Tongue (tissue), 2 donors: ENCODE results near the gene THRB. TPM values are rescaled to one million over a fixed set of nuclear protein-coding genes. Genes with fewer than 3 reads are reported as not detected.

Experiments used
- DNase-seq: peaks from one replicate; pipeline ENCODE4 v3.0.0-alpha.2; 2015
- total RNA-seq: library from RNA; depleted of rRNA; stranded (reverse); fragments of >200 nt; gene quantifications from one replicate; pipeline ENCODE4 v1.2.3, GENCODE V29; 2014

Gene THRB
- total RNA-seq, 1 donor from 2014 or later: 3.4 TPM

DNA sequence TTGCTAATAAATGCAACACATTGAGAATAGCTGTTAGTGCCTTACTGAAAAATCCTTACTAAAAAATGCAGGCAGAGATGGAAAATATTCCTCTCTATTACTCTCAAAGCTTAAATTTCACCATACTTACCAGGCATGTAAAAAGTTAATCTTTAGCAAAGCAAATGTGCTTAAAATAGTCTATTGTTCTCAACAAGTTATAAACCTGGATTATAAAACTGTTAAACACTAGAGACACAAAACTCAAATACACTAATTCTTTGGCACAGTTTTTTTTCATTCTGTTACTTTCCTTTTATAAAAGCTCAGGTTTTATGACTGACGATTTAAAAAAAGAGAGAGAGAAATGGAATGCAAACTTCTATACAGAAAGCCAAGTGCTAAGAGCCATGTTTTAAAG, 119.8 kb downstream of the THRB start:
- no peak for DNase-seq

DNA sequence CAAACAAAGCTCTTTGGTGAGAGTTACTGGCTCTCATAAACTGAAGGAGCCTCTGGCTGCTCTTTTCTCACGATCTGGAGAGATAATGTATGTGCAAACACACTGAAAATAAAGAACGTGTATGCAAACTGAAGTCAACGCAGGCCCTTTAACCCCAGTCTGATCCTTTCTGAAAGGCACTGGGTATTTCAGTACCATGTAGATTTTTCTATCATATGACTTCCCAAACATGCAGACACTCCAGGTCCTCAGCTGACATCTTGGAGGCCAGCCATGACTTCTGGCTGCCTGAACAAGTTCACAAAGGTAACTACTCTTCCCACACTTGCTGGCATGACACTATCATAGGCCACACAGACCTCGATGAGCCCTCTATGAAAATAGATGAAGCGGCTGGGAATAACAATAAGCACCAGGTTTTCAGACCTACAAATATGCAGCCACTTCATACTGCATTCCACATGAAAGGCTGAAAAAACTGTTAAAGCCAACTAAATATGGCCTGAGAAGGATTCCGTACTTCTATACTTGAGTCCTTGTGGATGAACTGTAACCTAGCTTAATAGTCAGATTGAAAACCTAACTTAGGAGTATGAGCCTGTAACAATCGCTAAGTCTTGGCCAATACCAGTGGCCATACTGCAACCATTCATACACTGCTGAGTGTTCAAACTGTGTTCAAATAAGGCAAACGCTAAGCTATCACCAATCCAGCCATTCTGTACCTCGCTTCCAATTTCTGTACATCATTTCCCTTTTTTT, 121.3 kb downstream of the THRB start:
- DNase-seq: no peak

- no peak for DNase-seq
These were observed 122.0 kb downstream of the THRB start for GRCh38 chr3:24372559-24373197.

- no peak for DNase-seq
These were observed 124.1 kb downstream of the THRB start for GRCh38 chr3:24370352-24371090.

DNA sequence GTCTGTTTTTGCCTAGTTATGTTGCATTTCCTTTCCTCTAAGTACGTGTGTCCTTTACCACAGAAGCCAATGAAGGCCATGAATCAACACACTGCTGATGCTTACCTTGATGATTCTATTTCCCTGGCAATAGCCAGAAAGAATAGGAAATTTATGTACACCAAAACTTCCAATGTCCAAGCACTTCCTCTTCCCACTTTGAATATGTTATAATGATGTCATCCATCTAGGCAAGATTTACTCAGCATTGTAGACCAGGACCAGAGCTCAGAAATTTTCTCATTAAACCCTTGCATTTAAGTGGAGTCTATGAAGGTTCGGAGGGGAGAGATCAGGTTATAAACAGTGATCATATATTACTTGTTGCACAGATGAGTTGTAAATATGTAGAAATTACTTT, 126.0 kb downstream of the THRB start:
- DNase-seq: no peak

- DNase-seq: no peak
These were observed 126.9 kb downstream of the THRB start for GRCh38 chr3:24367664-24368264.

GRCh38 chr3:24367216-24367615, 127.4 kb downstream of the THRB start:
- no peak for DNase-seq

DNA sequence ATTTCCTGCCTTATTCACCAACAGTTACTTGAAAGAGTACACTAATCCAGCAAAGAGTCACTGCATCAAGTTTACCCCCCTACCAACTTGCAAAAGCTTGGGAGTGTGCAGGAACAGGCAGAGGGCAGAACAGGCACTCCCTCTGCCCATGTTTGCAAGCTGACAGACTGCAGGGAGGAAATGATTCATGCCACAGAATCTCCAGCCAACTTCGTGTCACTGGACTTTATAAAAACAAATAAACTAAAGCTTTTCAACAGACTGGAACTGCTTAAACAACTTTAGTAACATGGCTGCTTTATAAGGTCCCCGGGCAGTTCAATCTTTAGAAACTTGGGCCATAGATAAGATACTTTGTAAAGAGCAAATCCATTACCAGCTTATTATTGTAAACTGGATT, 129.5 kb downstream of the THRB start:
- DNase-seq: peak; percentile 52

GRCh38 chr3:24364359-24364758, 130.3 kb downstream of the THRB start:
- DNase-seq: no peak

DNA sequence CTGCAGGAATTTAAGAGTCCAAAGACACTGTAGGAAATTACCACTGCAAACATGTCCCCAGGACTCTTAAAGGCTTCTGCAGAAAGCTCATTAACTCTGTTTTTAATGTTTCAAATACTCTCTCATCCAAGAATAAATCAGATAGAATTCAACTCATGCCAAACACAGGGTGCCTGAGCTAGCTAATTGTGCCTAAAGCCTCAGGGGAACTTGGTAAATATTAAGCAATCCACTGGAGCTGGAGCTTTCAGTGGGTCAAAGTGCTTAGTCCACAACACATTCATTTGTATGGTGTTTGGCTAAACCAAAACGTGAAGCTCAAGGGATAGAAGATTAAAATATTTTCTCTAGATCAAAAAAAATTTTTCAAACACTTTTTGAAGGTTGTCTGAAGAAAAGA, 131.4 kb downstream of the THRB start:
- DNase-seq: no peak

DNA sequence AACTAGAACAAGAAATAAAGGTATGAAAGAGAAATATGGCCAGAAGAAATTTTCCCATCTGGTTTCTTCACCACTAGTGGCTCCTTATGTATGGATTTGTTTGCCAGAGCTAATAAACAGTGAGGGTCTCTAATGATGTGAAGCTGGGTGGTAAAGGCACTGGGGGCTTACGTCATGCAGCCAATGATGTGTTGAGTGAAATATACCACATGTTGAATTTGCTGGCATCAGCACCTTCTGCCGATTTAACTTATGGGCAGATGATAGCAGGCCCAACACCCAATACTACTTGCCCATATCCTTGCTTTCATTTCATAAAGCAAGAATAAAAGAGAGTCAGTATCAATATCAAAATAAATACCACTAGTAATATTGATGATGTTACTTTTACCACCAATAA, 133.0 kb downstream of the THRB start:
- DNase-seq: no peak

- no peak for DNase-seq
These were observed 133.7 kb downstream of the THRB start for GRCh38 chr3:24360957-24361356.

DNA sequence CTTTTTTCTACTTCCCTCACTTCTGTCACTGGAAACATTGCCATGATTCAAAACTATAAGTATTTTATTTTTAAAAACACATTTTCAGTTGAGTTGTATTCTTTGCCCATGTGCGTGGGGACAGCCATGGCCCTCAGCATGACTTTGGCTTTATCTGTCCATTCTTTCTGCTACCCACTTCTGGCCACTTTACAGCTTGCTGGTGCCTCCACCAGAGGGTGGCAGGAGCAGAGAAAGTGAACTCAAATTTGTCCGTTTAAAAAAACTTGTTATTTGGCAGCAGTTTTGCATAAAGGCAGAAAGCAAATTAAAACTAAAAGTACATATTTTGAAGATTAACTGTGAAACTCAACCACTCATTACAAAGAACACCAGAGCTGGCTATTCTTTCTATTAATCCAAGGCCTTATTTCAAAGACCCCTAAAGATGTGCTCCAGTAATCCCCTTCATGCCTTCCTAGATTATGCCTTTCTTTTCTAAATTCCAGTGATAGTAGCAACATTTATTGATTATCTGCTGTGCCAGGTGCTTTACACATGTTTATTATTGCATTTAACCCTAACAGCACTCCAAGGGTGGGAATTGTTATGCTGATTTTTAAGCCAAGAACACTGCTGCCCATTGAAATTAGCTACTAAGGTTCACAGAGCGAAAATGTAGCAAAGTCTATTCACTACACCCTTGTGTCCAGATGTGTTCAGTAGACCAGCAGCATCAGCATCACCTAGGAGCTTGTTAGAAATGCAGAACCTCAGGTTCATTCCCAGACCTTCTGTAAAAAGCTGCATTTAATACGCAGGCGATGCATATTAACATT, 134.8 kb downstream of the THRB start:
- no peak for DNase-seq

DNA sequence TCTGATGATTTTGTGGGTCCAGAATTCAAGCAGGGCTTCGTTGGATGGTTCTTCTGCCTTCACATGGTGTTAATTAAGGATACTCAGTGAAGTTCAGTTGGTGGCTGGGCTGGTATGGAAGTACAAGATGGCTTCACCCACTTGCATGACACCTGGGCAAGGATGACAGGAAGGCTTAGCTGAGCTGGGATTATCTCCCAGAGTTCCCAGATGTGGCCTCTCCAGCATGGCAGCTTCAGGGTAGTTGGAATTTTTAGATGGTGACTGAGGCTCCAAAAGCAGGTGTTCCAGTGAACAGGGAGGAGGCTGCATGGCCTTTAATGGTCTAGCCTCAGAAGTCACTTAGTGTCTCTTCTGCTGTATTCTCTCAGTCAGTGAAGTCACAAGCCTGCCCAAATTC, 135.5 kb downstream of the THRB start:
- no peak for DNase-seq

DNA sequence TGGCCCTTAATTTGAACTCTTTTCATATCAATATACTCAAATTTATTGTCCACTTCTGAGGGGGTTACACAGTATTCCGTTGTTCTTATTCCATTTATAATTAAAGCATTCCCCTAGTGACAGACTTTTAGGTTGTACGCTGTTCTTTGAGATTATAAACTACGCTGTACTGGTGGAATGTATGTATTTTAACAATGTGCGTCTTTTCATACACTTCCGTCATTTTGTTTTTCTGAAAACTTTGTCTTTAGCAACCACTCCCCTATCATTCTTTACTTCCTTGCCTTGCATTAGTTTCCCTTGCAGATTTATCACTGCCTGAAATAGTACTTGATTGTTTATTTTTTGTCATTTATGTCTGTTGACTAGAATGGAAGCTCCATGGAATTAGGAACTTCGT, 137.0 kb downstream of the THRB start:
- DNase-seq: no peak

GRCh38 chr3:24355806-24356205, 138.8 kb downstream of the THRB start:
- DNase-seq: no peak

GRCh38 chr3:24354230-24354629, 140.4 kb downstream of the THRB start:
- no peak for DNase-seq

GRCh38 chr3:24352893-24353553, 141.6 kb downstream of the THRB start:
- DNase-seq: no peak

DNA sequence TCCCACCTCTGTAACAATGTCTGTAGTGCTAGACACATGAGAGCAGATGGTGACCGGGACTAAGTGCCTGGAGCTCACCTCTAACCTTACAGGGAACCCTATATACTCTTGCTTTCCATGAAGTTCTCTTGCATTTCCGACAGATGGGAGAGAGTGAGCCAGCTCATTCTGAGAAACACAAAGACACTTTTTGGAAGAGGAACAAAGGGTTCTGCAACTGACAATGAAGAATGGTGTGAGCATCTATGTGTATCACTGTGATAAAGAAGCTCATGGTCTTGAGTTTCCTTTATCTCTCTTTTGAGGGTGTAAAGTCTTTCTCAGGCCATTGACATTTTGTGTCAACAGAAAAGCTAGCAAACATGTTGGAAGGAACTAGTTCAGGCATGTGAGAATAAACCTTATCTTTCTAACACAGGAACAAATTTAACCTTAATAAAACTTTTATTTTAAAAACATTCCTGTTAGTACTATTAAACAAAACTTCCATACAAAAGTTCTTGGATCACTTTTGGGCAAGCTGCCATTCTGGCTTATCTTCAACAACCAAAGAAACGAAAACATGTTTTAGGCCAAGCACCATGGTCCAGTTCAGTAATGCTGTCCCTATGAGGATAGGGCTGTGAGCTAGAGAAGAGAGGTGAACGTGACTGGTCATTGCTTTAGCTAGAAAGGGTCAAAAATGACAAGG, 142.7 kb downstream of the THRB start:
- DNase-seq: peak; percentile 65

GRCh38 chr3:24349367-24350019, 145.2 kb downstream of the THRB start:
- no peak for DNase-seq
